Heart right ventricle (tissue), 16 donors: ENCODE data around the gene CPAMD8. TPM values are rescaled to one million over a fixed set of nuclear protein-coding genes. Genes with fewer than 3 reads are reported as not detected.
A peak's percentile ranks its signal among the peaks of the same experiment; 100 is the strongest.

Experiments
- ATAC-seq, 8 donors: fragments of 200-7000 bp; cut with Tn5 transposase; one replicate each; pipeline ENCODE4 v1.9.1; 2020; ENCODE audit warnings: mild to moderate bottlenecking in 8 of 8, moderate library complexity in 8 of 8, moderate number of reproducible peaks in 1 of 8
- DNase-seq, 2 donors: peaks; one replicate each; pipeline ENCODE4 v3.0.0-alpha.2; 2020
- H3K27ac ChIP-seq, 10 donors: fragments of 200-600 bp; sonication (generic) in 2 of 10; one replicate each; pipeline versions ENCODE4 v1.5.0 to v1.8.0; 2020 to 2022; ENCODE audit warnings: mild to moderate bottlenecking in 3 of 10
- H3K27me3 ChIP-seq, 7 donors: fragments of 200-600 bp; one replicate each; pipeline ENCODE4 v1.8.0; 2021 to 2022; ENCODE audit warnings: mild to moderate bottlenecking in 2 of 7
- H3K36me3 ChIP-seq, 9 donors: fragments of 200-600 bp; sonication (generic) in 1 of 9; one replicate each; pipeline versions ENCODE4 v1.5.0 to v1.8.0; 2020 to 2022; ENCODE audit warnings: mild to moderate bottlenecking in 2 of 9
- H3K4me1 ChIP-seq, 9 donors: fragments of 200-600 bp; sonication (generic) in 1 of 9; one replicate each; pipeline versions ENCODE4 v1.5.0 to v1.8.0; 2020 to 2022; ENCODE audit warnings: mild to moderate bottlenecking in 4 of 9
- H3K4me3 ChIP-seq, 10 donors: fragments of 200-600 bp; sonication (generic) in 2 of 10; one replicate each; pipeline versions ENCODE4 v1.5.0 to v1.8.0; 2020 to 2022; ENCODE audit warnings: mild to moderate bottlenecking in 7 of 10, moderate library complexity in 2 of 10
- H3K9me3 ChIP-seq, 11 donors: fragments of 200-600 bp in 10 of 11; sonication (generic) in 2 of 11; one replicate each; pipeline versions ENCODE4 v1.5.0 to v1.8.0; 2013 to 2022; ENCODE audit warnings: mild to moderate bottlenecking in 2 of 11, control low read depth in 1 of 11, moderate library complexity in 1 of 11
- WGBS, 2 donors: extraction: QIAGEN DNeasy Blood & Tissue Kit; methylation state at CpG; one replicate each; pipeline ENCODE4 v1.1.7; 2013; ENCODE audit warnings: inconsistent platforms in 1 of 2; 5-methylcytosine and 5-hydroxymethylcytosine counted together
- intact Hi-C, 10 donors: fragments of 100-400 bp; cut with DNase I; formaldehyde crosslinking; loops; one replicate each; pipeline versions ENCODE4 v1.11.1 to v1.14.2; 2022
- polyA plus RNA-seq, 2 donors: library from polyadenylated mRNA; stranded (reverse); fragments of 200-250 nt; gene quantifications; one replicate each; pipeline ENCODE4 v1.2.3, GENCODE V29; 2013
- total RNA-seq, 10 donors: library from RNA; stranded (reverse); fragmentation: NEBNext Ultra II Directional in 3 of 10; extraction: Animal tissue kit (Norgen Biotek cat#: 25700) in 3 of 10; gene quantifications; one replicate each; pipeline versions ENCODE4 v1.2.1 to v1.2.4, GENCODE V29; 2021 to 2023
- TF ChIP-seq, protein P1 (sequence below), 9 donors: fragments of 200-600 bp; sonication (generic) in 2 of 9; IDR thresholded peaks; one replicate each; pipeline versions ENCODE4 v1.5.0 to v1.8.0; 2021 to 2022; ENCODE audit warnings: antibody characterized with exemption in 9 of 9, mild to moderate bottlenecking in 5 of 9, moderate library complexity in 1 of 9
- donor health status: Arrhythmogenic right ventricular cardiomyopathy.
- donor health status: ischemic (EF 13 %, LVEDD 7.1; RV severe dilation, severe dysfunction).
- donor health status: healthy with polysubstance abuse.
- donor health status: DM: no; HTN: yes; CAD: no.
- donor health status: DM: no; HTN: no; CAD: no.
- donor health status: ischemic (EF 25% LVEDD 6.9; RV normal size, moderate dysfunction).
- donor health status: ischemic (EF 25% LVEDD 5.7; RV mildly dilated, moderate dysfunction).
- donor health status: healthy.
- donor health status: DM: yes; HTN: yes; CAD: no.
- donor health status: Ischemic cardiomyopathy.
- donor health status: ischemic (EF 35%, LVEDD 5.7; RV mildly dilated, moderate dysfunction).
- donor health status: nonischemic (EF 11% LVEDD 7.7; RV severe dilation, severe dysfunction).
- donor health status: DM: yes; HTN: yes; CAD: no.
- donor health status: PGD.
- donor health status: ischemic (EF 29% LVEDD 5.4; RV normal size, mild dysfunction).
- donor health status: nonischemic (EF 23%, LVEDD 6.1; RV moderate dilation, normal function).

Gene CPAMD8
- total and polyA plus RNA-seq, 12 donors = 4.8 to 77.9 (median 10.9) TPM

DNA sequence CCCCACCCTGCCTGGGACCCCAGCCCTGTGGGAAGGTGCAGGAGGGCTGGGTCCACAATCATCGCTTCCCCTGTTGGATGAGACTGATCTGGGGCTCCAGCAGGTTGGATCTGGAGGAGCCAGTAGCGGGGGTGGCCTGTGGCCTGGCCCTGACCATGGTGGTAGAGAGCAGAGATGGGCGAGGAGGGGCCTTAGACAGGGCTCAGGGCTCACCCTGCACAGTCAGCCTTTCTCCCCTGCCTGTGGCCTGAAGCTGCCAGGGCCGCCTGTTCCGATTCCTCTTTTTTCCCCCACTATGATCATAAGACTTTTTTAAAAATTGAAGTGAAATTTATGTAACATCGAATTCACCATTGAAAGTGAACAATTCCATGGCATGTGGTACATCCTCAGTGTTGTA, 179.2 kb downstream of the CPAMD8 start:
- H3K27me3 ChIP-seq = no peaks in the 10 kb centered on the region
- H3K4me3 ChIP-seq = no peak overlapping the region
- WGBS, 2 donors = 92 to 95% methylated on average over 6 of the region's 6 CpGs
- H3K4me1 ChIP-seq = peaks cover 0 to 9% (median 0%) of the 10 kb centered on the region in 9 donors
- H3K9me3 ChIP-seq = no peaks in the 10 kb centered on the region
- DNase-seq (no peak), ATAC-seq (peak in 5 of 8 donors; percentile 24 to 77 (median 38))
- peak overlapping the region in 1 of 10 donors; percentile 31 for H3K27ac ChIP-seq
- peaks cover 6 to 100% (median 51%) of the 10 kb centered on the region in 9 donors for H3K36me3 ChIP-seq
- TF ChIP-seq, protein P1, sequence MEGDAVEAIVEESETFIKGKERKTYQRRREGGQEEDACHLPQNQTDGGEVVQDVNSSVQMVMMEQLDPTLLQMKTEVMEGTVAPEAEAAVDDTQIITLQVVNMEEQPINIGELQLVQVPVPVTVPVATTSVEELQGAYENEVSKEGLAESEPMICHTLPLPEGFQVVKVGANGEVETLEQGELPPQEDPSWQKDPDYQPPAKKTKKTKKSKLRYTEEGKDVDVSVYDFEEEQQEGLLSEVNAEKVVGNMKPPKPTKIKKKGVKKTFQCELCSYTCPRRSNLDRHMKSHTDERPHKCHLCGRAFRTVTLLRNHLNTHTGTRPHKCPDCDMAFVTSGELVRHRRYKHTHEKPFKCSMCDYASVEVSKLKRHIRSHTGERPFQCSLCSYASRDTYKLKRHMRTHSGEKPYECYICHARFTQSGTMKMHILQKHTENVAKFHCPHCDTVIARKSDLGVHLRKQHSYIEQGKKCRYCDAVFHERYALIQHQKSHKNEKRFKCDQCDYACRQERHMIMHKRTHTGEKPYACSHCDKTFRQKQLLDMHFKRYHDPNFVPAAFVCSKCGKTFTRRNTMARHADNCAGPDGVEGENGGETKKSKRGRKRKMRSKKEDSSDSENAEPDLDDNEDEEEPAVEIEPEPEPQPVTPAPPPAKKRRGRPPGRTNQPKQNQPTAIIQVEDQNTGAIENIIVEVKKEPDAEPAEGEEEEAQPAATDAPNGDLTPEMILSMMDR (IDR thresholded peaks at IDR 0.05) = no peak
- intact Hi-C loops = no loop called here

DNA sequence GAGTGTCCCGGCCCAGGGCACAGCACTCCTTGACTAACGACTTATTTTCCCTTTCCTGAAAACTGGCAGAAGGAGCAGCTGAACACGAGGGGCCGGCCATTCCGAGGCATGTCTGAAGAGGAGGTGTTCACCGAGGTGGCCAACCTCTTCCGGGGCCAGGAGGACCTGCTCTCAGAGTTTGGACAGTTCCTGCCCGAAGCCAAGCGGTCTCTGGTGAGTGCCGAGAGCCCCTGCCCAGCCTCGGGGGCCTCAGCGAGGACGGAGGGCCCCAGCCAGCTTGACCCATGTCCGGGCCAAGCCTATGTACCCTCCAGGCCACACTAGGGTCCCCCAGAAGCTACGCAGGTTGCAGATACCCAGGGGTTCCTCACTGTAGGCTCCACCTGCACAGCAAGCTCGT, 179.7 kb downstream of the CPAMD8 start:
- TF ChIP-seq, protein P1 (IDR thresholded peaks at IDR 0.05) = no peak
- intact Hi-C loops = no loop called here

More for the DNA sequence above, 179.7 kb downstream of the CPAMD8 start:
- H3K4me1 ChIP-seq = peaks cover 0 to 9% (median 0%) of the 10 kb centered on the region in 9 donors
- 95 to 97% methylated on average over 16 of the region's 16 CpGs for WGBS, 2 donors
- H3K27me3 ChIP-seq = no peaks in the 10 kb centered on the region
- no peaks in the 10 kb centered on the region for H3K9me3 ChIP-seq
- DNase-seq (no peak), ATAC-seq (peak in 2 of 8 donors; percentile 3 to 49)
- H3K36me3 ChIP-seq = peaks cover 6 to 100% (median 51%) of the 10 kb centered on the region in 9 donors
- no peak overlapping the region for H3K4me3 ChIP-seq
- H3K27ac ChIP-seq = peak overlapping the region in 1 of 10 donors; percentile 31

Other genes with a start within 250 kb of the CPAMD8 start
- 10 to 100 TPM; 22.9 to 30.6 (median 24.8) TPM for gene SIN3B, start 197.4 kb downstream of the CPAMD8 start, total RNA-seq
- 10 to 100 TPM; 13.9 to 37.7 TPM for gene SIN3B, start 197.4 kb downstream of the CPAMD8 start, polyA plus RNA-seq
- 1 to 10 TPM in 5 of 10 donors, under 1 TPM in 5; 0.13 to 8.3 (median 1.1) TPM for gene F2RL3, start 137.8 kb downstream of the CPAMD8 start, total RNA-seq
- 1 to 10 TPM; 2.5 to 3.4 TPM for gene F2RL3, start 137.8 kb downstream of the CPAMD8 start, polyA plus RNA-seq
- gene HAUS8, start 48.6 kb upstream of the CPAMD8 start, total RNA-seq = 1 to 10 TPM; 2.0 to 9.1 (median 4.7) TPM
- 10 to 100 TPM in 1 of 2 donors, 1 to 10 TPM in 1; 4.4 to 10.2 TPM for gene HAUS8, start 48.6 kb upstream of the CPAMD8 start, polyA plus RNA-seq
- gene MYO9B, start 49.0 kb upstream of the CPAMD8 start, total RNA-seq = 10 to 100 TPM; 19.9 to 55.0 (median 27.5) TPM
- gene MYO9B, start 49.0 kb upstream of the CPAMD8 start, polyA plus RNA-seq = 10 to 100 TPM; 27.9 to 55.2 TPM
- 10 to 100 TPM; 25.1 to 36.6 (median 28.3) TPM for gene USE1, start 188.5 kb upstream of the CPAMD8 start, total RNA-seq
- gene USE1, start 188.5 kb upstream of the CPAMD8 start, polyA plus RNA-seq = 10 to 100 TPM; 48.6 to 67.6 TPM
- gene OCEL1, start 199.4 kb upstream of the CPAMD8 start, total RNA-seq = 10 to 100 TPM in 9 of 10 donors, 1 to 10 TPM in 1; 7.2 to 38.6 (median 15.0) TPM
- gene OCEL1, start 199.4 kb upstream of the CPAMD8 start, polyA plus RNA-seq = 10 to 100 TPM; 14.3 to 47.4 TPM
- gene NR2F6, start 219.1 kb upstream of the CPAMD8 start, total RNA-seq = 10 to 100 TPM; 34.5 to 79.7 (median 42.2) TPM
- 10 to 100 TPM; 32.0 to 46.1 TPM for gene NR2F6, start 219.1 kb upstream of the CPAMD8 start, polyA plus RNA-seq
- 10 to 100 TPM in 1 of 10 donors, 1 to 10 TPM in 9; 3.4 to 10.7 (median 6.6) TPM for gene USHBP1, start 237.9 kb upstream of the CPAMD8 start, total RNA-seq
- gene USHBP1, start 237.9 kb upstream of the CPAMD8 start, polyA plus RNA-seq = 10 to 100 TPM; 11.5 to 30.9 TPM
- gene BABAM1, start 240.6 kb upstream of the CPAMD8 start, total RNA-seq = 10 to 100 TPM; 64.5 to 83.4 (median 74.4) TPM
- 10 to 100 TPM; 68.9 to 88.2 TPM for gene BABAM1, start 240.6 kb upstream of the CPAMD8 start, polyA plus RNA-seq